GM10266 (cell line): ENCODE results near the gene LYPD6.

Source experiments
- DNase-seq: peaks from one replicate; pipeline ENCODE4 v3.0.0; 2012; ENCODE audit errors: extremely low spot score
- TF ChIP-seq, protein P1 (sequence below): IDR thresholded peaks from 2 replicates; pipeline ENCODE4 v1.5.1; 2012; ENCODE audit warnings: mild to moderate bottlenecking, low read depth; ENCODE audit not compliant: control insufficient read depth, insufficient read depth; ENCODE audit errors: missing control alignments

The LYPD6 gene

GRCh38 chr2:149346272-149346671 is 15.9 kb downstream of the LYPD6 start:
- no peak for DNase-seq
- TF ChIP-seq, protein P1, sequence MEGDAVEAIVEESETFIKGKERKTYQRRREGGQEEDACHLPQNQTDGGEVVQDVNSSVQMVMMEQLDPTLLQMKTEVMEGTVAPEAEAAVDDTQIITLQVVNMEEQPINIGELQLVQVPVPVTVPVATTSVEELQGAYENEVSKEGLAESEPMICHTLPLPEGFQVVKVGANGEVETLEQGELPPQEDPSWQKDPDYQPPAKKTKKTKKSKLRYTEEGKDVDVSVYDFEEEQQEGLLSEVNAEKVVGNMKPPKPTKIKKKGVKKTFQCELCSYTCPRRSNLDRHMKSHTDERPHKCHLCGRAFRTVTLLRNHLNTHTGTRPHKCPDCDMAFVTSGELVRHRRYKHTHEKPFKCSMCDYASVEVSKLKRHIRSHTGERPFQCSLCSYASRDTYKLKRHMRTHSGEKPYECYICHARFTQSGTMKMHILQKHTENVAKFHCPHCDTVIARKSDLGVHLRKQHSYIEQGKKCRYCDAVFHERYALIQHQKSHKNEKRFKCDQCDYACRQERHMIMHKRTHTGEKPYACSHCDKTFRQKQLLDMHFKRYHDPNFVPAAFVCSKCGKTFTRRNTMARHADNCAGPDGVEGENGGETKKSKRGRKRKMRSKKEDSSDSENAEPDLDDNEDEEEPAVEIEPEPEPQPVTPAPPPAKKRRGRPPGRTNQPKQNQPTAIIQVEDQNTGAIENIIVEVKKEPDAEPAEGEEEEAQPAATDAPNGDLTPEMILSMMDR, result no peak

DNA sequence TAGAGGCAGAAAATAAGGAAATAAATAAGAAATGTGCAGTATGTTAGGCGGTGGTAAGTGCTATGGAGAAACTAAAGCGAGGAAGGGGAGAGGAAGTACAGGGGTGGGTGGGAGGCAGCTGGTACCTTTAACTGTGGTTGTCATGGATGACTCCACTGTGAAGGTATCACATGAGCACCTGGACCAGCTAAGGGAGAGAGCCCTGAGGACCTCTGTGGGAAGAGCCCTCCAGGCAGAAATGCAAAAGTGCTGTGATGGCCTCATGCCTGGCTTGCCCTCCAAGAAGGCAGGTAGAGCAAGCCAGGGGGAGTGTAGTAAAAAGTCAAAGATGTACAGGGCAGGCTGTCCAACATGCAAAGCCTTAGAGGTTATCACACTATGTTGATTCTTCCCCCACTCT is 17.9 kb downstream of the LYPD6 start:
- TF ChIP-seq, protein P1, result no peak
- DNase-seq, result no peak

- no peak for DNase-seq
- TF ChIP-seq, protein P1, result no peak
These were observed 23.0 kb downstream of the LYPD6 start for GRCh38 chr2:149353421-149353820.

DNA sequence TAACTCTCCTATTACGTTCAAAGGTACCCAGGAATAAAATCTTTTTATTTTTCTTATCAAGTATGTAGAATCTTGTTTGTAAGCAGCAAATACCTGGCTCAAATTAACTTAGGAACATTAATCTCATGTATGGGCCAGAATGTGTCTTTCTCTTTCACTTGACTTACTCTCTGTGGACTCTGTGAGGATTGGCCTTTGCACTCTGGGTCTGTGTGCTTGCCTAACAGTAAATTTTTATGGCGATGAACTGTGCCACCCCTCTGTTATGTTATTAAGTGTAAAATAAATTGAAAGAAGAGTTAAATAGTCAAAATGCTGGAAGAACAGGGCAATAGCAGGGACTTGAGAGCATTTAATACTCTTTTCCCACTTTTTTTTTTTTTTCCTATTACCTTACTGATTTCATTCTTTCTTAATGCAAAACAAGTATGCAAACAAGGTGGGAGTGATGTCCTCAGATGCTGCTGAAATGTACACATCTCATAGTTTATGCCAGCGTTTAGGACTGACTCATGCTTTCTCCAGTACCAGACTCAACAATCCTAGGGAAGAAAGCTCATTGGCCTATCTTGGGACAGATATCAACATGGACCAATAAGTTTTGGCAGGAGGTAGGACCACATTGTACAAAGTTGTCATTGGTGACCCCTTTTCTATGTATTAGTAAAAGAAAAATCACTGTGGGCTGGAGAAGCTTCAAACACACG is 25.5 kb downstream of the LYPD6 start:
- TF ChIP-seq, protein P1, result no peak
- no peak for DNase-seq

DNA sequence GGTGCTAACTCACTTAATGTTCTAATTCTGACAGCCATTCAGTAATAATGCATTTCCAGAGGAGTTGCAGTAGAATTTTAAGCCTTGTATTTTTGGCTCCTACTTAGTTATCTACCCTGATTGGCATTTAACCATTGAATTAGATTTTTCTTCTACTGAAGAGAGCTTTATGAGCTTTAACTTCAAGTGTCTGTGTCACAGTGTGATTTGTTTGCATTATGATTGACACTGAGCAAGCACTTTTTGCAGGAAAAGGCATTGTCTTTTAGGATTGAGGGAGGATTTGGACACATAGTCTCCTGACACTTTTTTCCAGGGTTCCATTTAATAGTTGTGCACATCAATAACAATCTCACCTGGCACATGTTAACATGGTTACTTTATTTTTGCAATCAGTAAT is 26.7 kb downstream of the LYPD6 start:
- DNase-seq, result no peak
- TF ChIP-seq, protein P1, result no peak

GRCh38 chr2:149360106-149360505 is 29.7 kb downstream of the LYPD6 start:
- DNase-seq, result no peak
- TF ChIP-seq, protein P1, result no peak

DNA sequence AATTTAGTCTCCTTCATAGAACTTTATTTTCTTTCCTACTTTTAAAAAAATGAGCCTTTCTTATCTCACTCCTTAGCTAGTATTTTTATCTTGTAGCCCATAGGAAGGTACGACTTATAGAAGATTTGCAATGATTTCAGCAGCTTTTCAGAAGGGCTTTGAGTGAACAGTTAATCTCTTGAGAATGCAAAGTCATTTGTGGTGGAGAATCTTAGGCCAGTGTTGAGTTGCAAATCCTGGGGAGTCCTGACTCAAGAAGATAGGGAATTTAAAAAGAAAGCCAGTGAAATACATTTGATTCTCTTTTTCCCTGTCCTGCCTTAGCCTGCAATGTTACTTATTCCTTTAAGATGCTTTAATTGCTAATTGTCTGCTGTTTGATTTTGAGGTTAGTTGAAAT is 33.6 kb downstream of the LYPD6 start:
- no peak for DNase-seq
- TF ChIP-seq, protein P1, result no peak
